ENCODE measurements around the gene AMDHD1.
A peak's percentile ranks its signal among the peaks of the same experiment; 100 is the strongest.

AMDHD1 gene

DNA sequence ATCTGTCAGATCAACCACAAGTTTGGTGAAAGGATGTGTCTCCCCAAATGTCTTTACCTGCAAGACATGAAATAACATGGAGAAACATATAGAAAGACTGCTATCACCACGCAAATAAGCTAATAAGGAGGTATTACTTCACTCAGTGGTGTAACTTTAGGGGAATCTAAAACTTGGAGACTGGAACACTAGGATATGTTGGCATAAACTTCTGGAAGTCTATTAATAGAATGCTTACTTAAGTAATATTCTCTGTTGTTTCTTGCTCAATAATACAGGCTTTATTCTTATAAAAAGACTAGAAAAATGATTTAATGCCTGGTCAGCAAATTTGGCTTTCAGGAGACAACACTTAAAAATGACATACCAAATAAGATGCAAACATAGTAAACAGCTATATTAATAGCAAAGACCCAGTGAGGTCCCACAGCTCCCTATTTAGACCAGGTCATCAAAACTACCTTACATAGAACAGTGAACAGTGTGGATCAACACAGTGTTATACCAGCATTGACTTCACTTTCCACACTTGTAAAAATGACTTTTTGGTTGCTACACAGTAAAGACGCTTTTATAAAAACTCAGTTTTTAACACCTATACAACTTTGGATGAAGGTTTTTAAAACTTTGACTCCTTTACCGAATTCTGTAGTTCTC is 71.9 kb downstream of the AMDHD1 start:
- TF ChIP-seq, protein P1, sequence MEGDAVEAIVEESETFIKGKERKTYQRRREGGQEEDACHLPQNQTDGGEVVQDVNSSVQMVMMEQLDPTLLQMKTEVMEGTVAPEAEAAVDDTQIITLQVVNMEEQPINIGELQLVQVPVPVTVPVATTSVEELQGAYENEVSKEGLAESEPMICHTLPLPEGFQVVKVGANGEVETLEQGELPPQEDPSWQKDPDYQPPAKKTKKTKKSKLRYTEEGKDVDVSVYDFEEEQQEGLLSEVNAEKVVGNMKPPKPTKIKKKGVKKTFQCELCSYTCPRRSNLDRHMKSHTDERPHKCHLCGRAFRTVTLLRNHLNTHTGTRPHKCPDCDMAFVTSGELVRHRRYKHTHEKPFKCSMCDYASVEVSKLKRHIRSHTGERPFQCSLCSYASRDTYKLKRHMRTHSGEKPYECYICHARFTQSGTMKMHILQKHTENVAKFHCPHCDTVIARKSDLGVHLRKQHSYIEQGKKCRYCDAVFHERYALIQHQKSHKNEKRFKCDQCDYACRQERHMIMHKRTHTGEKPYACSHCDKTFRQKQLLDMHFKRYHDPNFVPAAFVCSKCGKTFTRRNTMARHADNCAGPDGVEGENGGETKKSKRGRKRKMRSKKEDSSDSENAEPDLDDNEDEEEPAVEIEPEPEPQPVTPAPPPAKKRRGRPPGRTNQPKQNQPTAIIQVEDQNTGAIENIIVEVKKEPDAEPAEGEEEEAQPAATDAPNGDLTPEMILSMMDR (IDR thresholded peaks at IDR 0.05), result no peak

DNA sequence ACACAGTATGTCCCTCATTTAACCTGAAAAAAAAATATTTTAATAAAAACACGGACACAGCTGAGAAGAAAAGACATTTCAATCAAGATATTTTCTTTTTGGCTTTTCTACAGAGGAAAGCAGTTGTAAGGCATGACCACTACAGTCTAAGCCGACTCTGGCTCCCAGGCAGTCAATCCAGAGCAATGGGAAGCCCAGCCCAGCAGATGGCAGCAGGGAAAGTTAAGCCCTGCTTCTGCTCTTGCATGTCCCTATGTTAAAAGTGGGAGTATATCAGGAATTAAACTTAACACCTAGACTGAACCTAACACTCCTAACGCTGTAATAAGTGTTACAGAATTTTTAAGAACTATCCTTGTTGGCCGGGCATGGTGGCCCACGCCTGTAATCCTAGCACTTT is 72.5 kb downstream of the AMDHD1 start:
- TF ChIP-seq, protein P1 (IDR thresholded peaks at IDR 0.05), result peak; percentile 48

Data from LNCAP (cell line).